Neural progenitor cell (in vitro differentiated cells): ENCODE data around the gene ZYG11A.
"Not testable (repeated sequence)": the region's sequence is repeated elsewhere in the genome, so short reads cannot be mapped to it uniquely, and the experiment has no call there.

ENCODE experiments used
- CTCF ChIP-seq: fragments of 200-600 bp; sonication (generic); IDR thresholded peaks from 2 replicates; pipeline ENCODE4 v1.5.1; 2017; ENCODE audit warnings: antibody characterized with exemption, mild to moderate bottlenecking
- EZH2 ChIP-seq: fragments of 200-600 bp; sonication (generic); IDR thresholded peaks from 2 replicates; pipeline ENCODE4 v1.6.1; 2017; ENCODE audit warnings: antibody characterized with exemption, mild to moderate bottlenecking, moderate library complexity

GRCh38 chr1:52839175-52839574, 3.4 kb upstream of the ZYG11A start:
- TF ChIP-seq CTCF, EZH2: not testable (repeated sequence)
